HepG2 (cell line): ENCODE results near the gene HSDL1. TPM values are rescaled to one million over a fixed set of nuclear protein-coding genes. Genes with fewer than 3 reads are reported as not detected.

Experiments
- GPN1 ChIP-seq: sonication (generic); formaldehyde crosslinking; IDR thresholded peaks from 2 replicates; pipeline ENCODE4 v1.5.1; 2020; ENCODE audit warnings: missing genetic modification reagents, borderline replicate concordance
- NCOR1 ChIP-seq: fragments of 200-600 bp; sonication (generic); IDR thresholded peaks from 2 replicates; pipeline ENCODE4 v1.7.0; 2017; ENCODE audit warnings: antibody characterized with exemption, low read length, borderline replicate concordance
- NR2C2 ChIP-seq: sonication (generic); formaldehyde crosslinking; IDR thresholded peaks from 2 replicates; pipeline ENCODE4 v1.4.0; 2020; ENCODE audit warnings: missing genetic modification reagents, mild to moderate bottlenecking, moderate library complexity, borderline replicate concordance
- POLR2G ChIP-seq: fragments of 200-400 bp; formaldehyde crosslinking; IDR thresholded peaks from 2 replicates; pipeline ENCODE4 v1.6.1; 2018; ENCODE audit warnings: mild to moderate bottlenecking, low read depth, low read length, moderate library complexity
- TP53 ChIP-seq: sonication (generic); formaldehyde crosslinking; conservative IDR thresholded peaks from 2 replicates; pipeline ENCODE4 v1.4.0; 2020; ENCODE audit warnings: missing genetic modification reagents
- WIZ ChIP-seq: sonication (generic); formaldehyde crosslinking; IDR thresholded peaks from 2 replicates; pipeline ENCODE4 v1.5.1; 2020; ENCODE audit warnings: mild to moderate bottlenecking, missing genetic modification reagents
- ZFP36L2 ChIP-seq: sonication (generic); formaldehyde crosslinking; IDR thresholded peaks from 2 replicates; pipeline ENCODE4 v1.4.0; 2020; ENCODE audit warnings: missing genetic modification reagents
- ZNF138 ChIP-seq: sonication (generic); formaldehyde crosslinking; IDR thresholded peaks from 2 replicates; pipeline ENCODE4 v1.5.0; 2020; ENCODE audit warnings: mild to moderate bottlenecking, low read depth, missing genetic modification reagents
- ZNF224 ChIP-seq: sonication (generic); formaldehyde crosslinking; IDR thresholded peaks from 2 replicates; pipeline ENCODE4 v1.5.0; 2020; ENCODE audit warnings: mild to moderate bottlenecking, missing genetic modification reagents
- ZNF44 ChIP-seq: sonication (generic); formaldehyde crosslinking; IDR thresholded peaks from 2 replicates; pipeline ENCODE4 v1.5.1; 2020; ENCODE audit warnings: mild to moderate bottlenecking, missing genetic modification reagents
- ZNF549 ChIP-seq: sonication (generic); formaldehyde crosslinking; IDR thresholded peaks from 2 replicates; pipeline ENCODE4 v1.5.0; 2020; ENCODE audit warnings: missing genetic modification reagents
- polyA plus RNA-seq, 8 experiments: library from polyadenylated mRNA; depleted of rRNA in 3 of 8; stranded (reverse) in 7 of 8; unstranded in 1 of 8; fragments of >200 nt; fragmentation: Illumina TruSeq in 4 of 8; extraction: Trizol in 4 of 8; gene quantifications; 2 replicates each; pipeline versions ENCODE4 v1.2.1 to v1.2.3, GENCODE V29; 2011 to 2016; ENCODE audit warnings: low read depth in 4 of 8, missing spikeins in 1 of 8, mixed read lengths in 1 of 8; ENCODE audit not compliant: insufficient read depth in 1 of 8
- total RNA-seq, 5 experiments: library from RNA; depleted of rRNA; stranded (reverse); fragments of >200 nt; fragmentation: Illumina TruSeq; extraction: Trizol; gene quantifications; 2 replicates each; pipeline ENCODE4 v1.2.3, GENCODE V29; 2016; ENCODE audit warnings: low read depth in 1 of 5
- TF ChIP-seq, protein P1 (sequence below): sonication (generic); formaldehyde crosslinking; IDR thresholded peaks from 2 replicates; pipeline ENCODE4 v1.4.0; 2020; ENCODE audit warnings: mild to moderate bottlenecking, missing genetic modification reagents
- TF ChIP-seq, protein P2 (sequence below): sonication (generic); formaldehyde crosslinking; IDR thresholded peaks from 2 replicates; pipeline ENCODE4 v1.8.1; 2023; ENCODE audit warnings: mild to moderate bottlenecking, moderate library complexity, missing genetic modification reagents
- TF ChIP-seq, protein P3 (sequence below): sonication (generic); formaldehyde crosslinking; IDR thresholded peaks from 2 replicates; pipeline ENCODE4 v1.4.0; 2020; ENCODE audit warnings: missing genetic modification reagents
- TF ChIP-seq, protein P4 (sequence below): IDR thresholded peaks from 2 replicates; pipeline ENCODE4 v1.6.1; 2016; ENCODE audit warnings: low read depth
- TF ChIP-seq, protein P5 (sequence below): sonication (generic); formaldehyde crosslinking; IDR thresholded peaks from 2 replicates; pipeline ENCODE4 v1.5.0; 2020; ENCODE audit warnings: missing genetic modification reagents
- TF ChIP-seq, protein P6 (sequence below): sonication (generic); formaldehyde crosslinking; IDR thresholded peaks from 2 replicates; pipeline ENCODE4 v1.5.1; 2020; ENCODE audit warnings: missing genetic modification reagents, mild to moderate bottlenecking, borderline replicate concordance
- TF ChIP-seq, protein P7 (sequence below): sonication (generic); formaldehyde crosslinking; IDR thresholded peaks from 2 replicates; pipeline ENCODE4 v1.5.0; 2020; ENCODE audit warnings: mild to moderate bottlenecking, missing genetic modification reagents

HSDL1 gene
- total and polyA plus RNA-seq, 2 of the 13 experiments (the other 11 are each of a cell fraction or from before 2014, with no cell fraction given), result 49.2 to 49.7 TPM

DNA sequence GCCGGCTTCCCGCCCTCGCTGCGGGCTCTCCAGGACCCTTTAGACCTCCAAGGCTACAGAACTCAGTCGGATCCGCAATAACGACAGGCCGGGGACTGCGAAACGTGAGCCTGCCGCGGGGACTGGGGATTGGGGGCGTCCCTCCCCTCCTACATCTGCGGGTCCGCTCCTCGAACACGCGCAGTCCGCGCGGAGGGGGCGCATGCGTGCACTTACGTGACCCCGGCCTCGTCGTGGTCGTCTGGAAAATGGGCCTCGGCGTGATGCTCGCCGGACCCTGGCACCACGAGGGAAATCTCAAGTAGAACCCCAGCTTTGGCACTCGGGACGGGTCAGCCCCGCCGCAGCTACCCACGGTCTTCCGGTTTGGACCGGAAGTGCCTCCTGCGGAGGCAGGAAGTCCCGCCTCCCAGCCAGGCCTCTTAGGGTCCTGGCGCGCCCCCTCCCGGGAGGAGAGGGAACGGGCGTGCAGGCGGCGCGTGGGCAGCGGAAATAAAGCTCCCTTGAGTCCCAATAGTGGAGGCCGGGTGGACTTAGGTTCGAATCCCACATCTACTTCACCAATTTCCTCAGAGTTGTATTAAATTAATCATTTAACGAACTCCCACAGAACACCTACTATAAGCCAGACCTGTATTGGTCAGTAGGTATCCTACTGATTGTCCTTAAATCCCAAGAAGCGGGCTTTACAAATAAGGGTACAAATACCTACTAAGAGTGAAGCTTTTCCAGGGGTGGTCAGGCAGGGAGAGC lies 41.9 kb upstream of the HSDL1 start, which contains the start of gene TAF1C (continued):
- TF ChIP-seq NR2C2 (CRISPR knock-in tag) (peak; percentile 89), ZNF224 (CRISPR knock-in tag) (peak; percentile 67), NCOR1 (no peak), ZFP36L2 (CRISPR knock-in tag) (no peak), ZNF138 (CRISPR knock-in tag) (no peak), WIZ (CRISPR knock-in tag) (peak; percentile 42; the same call in 1 of the 2 replicates), POLR2G (peak; percentile 95), TP53 (CRISPR knock-in tag) (peak; percentile 74; the same call in 1 of the 2 replicates), GPN1 (CRISPR knock-in tag) (peak; percentile 74; the same call in 1 of the 2 replicates), ZNF44 (peak; percentile 73; the same call in 1 of the 2 replicates), ZNF549 (CRISPR knock-in tag) (0 out of 2 replicates have a peak, but pooled peaks have one; percentile 35)
- TF ChIP-seq, protein P1, sequence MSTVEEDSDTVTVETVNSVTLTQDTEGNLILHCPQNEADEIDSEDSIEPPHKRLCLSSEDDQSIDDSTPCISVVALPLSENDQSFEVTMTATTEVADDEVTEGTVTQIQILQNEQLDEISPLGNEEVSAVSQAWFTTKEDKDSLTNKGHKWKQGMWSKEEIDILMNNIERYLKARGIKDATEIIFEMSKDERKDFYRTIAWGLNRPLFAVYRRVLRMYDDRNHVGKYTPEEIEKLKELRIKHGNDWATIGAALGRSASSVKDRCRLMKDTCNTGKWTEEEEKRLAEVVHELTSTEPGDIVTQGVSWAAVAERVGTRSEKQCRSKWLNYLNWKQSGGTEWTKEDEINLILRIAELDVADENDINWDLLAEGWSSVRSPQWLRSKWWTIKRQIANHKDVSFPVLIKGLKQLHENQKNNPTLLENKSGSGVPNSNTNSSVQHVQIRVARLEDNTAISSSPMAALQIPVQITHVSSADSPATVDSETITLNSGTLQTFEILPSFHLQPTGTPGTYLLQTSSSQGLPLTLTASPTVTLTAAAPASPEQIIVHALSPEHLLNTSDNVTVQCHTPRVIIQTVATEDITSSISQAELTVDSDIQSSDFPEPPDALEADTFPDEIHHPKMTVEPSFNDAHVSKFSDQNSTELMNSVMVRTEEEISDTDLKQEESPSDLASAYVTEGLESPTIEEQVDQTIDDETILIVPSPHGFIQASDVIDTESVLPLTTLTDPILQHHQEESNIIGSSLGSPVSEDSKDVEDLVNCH (CRISPR knock-in tag), result no peak
- TF ChIP-seq, protein P2, sequence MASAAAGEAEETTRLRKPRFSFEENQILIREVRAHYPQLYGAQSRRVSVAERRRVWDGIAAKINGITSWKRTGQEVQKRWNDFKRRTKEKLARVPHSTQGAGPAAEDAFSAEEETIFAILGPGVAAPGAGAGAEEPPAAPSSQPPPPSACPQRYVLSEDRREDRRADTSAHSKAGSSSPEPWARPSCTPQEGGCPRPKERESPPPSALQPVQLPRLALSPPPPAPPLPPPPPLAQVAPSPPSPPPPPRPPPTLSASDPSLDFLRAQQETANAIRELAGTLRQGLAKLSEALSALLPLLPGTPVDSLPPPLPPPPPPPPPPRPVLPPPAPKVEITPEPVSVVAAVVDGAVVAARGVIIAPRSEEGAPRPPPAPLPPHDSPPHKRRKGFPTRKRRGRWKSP (CRISPR knock-in tag), result peak; percentile 61; the same call in 1 of the 2 replicates
- TF ChIP-seq, protein P3, sequence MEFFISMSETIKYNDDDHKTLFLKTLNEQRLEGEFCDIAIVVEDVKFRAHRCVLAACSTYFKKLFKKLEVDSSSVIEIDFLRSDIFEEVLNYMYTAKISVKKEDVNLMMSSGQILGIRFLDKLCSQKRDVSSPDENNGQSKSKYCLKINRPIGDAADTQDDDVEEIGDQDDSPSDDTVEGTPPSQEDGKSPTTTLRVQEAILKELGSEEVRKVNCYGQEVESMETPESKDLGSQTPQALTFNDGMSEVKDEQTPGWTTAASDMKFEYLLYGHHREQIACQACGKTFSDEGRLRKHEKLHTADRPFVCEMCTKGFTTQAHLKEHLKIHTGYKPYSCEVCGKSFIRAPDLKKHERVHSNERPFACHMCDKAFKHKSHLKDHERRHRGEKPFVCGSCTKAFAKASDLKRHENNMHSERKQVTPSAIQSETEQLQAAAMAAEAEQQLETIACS (CRISPR knock-in tag), result peak; percentile 63
- TF ChIP-seq, protein P4, sequence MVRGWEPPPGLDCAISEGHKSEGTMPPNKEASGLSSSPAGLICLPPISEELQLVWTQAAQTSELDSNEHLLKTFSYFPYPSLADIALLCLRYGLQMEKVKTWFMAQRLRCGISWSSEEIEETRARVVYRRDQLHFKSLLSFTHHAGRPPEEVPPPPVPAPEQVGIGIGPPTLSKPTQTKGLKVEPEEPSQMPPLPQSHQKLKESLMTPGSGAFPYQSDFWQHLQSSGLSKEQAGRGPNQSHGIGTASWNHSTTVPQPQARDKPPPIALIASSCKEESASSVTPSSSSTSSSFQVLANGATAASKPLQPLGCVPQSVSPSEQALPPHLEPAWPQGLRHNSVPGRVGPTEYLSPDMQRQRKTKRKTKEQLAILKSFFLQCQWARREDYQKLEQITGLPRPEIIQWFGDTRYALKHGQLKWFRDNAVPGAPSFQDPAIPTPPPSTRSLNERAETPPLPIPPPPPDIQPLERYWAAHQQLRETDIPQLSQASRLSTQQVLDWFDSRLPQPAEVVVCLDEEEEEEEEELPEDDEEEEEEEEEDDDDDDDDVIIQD (CRISPR knock-in tag), result peak; percentile 55
- TF ChIP-seq, protein P5, sequence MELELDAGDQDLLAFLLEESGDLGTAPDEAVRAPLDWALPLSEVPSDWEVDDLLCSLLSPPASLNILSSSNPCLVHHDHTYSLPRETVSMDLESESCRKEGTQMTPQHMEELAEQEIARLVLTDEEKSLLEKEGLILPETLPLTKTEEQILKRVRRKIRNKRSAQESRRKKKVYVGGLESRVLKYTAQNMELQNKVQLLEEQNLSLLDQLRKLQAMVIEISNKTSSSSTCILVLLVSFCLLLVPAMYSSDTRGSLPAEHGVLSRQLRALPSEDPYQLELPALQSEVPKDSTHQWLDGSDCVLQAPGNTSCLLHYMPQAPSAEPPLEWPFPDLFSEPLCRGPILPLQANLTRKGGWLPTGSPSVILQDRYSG, result 0 out of 2 replicates have a peak, but pooled peaks have one; percentile 48
- TF ChIP-seq, protein P6, sequence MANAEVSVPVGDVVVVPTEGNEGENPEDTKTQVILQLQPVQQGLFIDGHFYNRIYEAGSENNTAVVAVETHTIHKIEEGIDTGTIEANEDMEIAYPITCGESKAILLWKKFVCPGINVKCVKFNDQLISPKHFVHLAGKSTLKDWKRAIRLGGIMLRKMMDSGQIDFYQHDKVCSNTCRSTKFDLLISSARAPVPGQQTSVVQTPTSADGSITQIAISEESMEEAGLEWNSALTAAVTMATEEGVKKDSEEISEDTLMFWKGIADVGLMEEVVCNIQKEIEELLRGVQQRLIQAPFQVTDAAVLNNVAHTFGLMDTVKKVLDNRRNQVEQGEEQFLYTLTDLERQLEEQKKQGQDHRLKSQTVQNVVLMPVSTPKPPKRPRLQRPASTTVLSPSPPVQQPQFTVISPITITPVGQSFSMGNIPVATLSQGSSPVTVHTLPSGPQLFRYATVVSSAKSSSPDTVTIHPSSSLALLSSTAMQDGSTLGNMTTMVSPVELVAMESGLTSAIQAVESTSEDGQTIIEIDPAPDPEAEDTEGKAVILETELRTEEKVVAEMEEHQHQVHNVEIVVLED (CRISPR knock-in tag), result peak; percentile 72
- TF ChIP-seq, protein P7, sequence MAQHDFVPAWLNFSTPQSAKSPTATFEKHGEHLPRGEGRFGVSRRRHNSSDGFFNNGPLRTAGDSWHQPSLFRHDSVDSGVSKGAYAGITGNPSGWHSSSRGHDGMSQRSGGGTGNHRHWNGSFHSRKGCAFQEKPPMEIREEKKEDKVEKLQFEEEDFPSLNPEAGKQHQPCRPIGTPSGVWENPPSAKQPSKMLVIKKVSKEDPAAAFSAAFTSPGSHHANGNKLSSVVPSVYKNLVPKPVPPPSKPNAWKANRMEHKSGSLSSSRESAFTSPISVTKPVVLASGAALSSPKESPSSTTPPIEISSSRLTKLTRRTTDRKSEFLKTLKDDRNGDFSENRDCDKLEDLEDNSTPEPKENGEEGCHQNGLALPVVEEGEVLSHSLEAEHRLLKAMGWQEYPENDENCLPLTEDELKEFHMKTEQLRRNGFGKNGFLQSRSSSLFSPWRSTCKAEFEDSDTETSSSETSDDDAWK (CRISPR knock-in tag), result no peak
